Natural killer cell treated with Interleukin-12 subunit alpha and Interleukin-12 subunit beta and Interleukin-15 and Interleukin-18, amount 100 ng/mL, for 72 hours (primary cell): Measurements from ENCODE around the gene ARL11. TPM values are rescaled to one million over a fixed set of nuclear protein-coding genes. Genes with fewer than 3 reads are reported as not detected.

Experiments
- ATAC-seq, 2 donors: fragments of 150-1000 bp; cut with Tn5 transposase in 1 of 2; sonication (Bioruptor Pico), chemical (Tn5 transposase) in 1 of 2; 2 replicates each; pipeline ENCODE4 v1.10.0; 2021
- DNase-seq: peaks from one replicate; pipeline ENCODE4 v3.0.0; 2022; ENCODE audit warnings: low spot score
- H3K27ac Mint-ChIP-seq, 2 donors: 1 replicate in 1 of 2; 2 replicates in 1 of 2; pipeline ENCODE4 v1.8.0; 2022; ENCODE audit warnings: mixed read lengths in 2 of 2, mild to moderate bottlenecking in 1 of 2, moderate library complexity in 1 of 2
- H3K27me3 Mint-ChIP-seq, 2 donors: 1 replicate in 1 of 2; 2 replicates in 1 of 2; pipeline ENCODE4 v1.8.0; 2022; ENCODE audit warnings: mixed read lengths in 2 of 2
- H3K36me3 Mint-ChIP-seq: one replicate; pipeline ENCODE4 v1.8.0; 2022; ENCODE audit warnings: mixed read lengths
- H3K4me1 Mint-ChIP-seq, 2 donors: 1 replicate in 1 of 2; 2 replicates in 1 of 2; pipeline ENCODE4 v1.8.0; 2022; ENCODE audit warnings: low read depth in 2 of 2, mixed read lengths in 2 of 2, mild to moderate bottlenecking in 1 of 2
- H3K4me3 Mint-ChIP-seq: one replicate; pipeline ENCODE4 v1.8.0; 2022; ENCODE audit warnings: mixed read lengths
- H3K9me3 Mint-ChIP-seq: 2 replicates; pipeline ENCODE4 v1.8.0; 2022; ENCODE audit warnings: mixed read lengths
- total RNA-seq, 2 donors: library from RNA; stranded (reverse); gene quantifications; one replicate each; pipeline ENCODE4 v1.2.3, GENCODE V29; 2022

ARL11 gene
- total RNA-seq, 2 donors from 2014 or later, result 0.48 to 0.50 TPM

DNA sequence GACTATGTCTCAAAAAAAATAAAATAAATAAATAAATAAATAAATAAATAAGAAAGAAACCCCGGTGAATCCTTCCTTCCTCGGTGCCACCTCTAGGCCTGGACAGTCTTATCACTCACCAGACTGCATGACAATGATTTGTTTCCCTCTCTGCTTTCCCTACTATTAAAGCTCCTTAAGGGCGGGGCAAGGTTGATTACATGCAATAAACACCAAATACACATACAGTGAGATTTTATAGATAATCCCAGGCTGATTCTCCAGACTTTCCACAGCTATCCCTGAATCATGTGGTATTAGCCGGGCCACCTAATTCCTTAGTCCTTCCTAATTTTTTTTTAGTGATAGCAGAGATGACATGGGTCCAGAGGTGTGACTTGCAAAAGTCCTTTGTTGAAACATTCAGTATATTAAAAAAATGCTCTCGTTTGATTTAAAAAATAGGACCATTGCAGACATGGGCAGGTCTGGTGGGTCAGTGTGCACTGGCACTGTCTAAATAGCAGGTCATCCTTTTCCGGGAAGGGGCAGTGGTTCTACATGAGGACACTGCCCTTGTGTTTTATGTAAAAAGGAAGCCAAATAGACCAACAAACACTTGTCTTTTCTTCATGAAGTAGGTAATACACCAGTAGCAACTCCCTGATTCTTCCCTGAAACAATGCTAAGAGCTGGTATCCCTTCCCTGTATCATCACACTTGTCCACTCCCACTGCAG is 48.4 kb downstream of the ARL11 start:
- H3K4me3 Mint-ChIP-seq, result no peak overlapping the region
- ATAC-seq (no peak), DNase-seq (no peak)
- H3K27me3 Mint-ChIP-seq, result no peaks in the 10 kb centered on the region
- H3K36me3 Mint-ChIP-seq, result no peaks in the 10 kb centered on the region
- H3K9me3 Mint-ChIP-seq, result no peaks in the 10 kb centered on the region
- no peak overlapping the region for H3K27ac Mint-ChIP-seq
- peaks cover 0 to 4% of the 10 kb centered on the region in 2 donors for H3K4me1 Mint-ChIP-seq

DNA sequence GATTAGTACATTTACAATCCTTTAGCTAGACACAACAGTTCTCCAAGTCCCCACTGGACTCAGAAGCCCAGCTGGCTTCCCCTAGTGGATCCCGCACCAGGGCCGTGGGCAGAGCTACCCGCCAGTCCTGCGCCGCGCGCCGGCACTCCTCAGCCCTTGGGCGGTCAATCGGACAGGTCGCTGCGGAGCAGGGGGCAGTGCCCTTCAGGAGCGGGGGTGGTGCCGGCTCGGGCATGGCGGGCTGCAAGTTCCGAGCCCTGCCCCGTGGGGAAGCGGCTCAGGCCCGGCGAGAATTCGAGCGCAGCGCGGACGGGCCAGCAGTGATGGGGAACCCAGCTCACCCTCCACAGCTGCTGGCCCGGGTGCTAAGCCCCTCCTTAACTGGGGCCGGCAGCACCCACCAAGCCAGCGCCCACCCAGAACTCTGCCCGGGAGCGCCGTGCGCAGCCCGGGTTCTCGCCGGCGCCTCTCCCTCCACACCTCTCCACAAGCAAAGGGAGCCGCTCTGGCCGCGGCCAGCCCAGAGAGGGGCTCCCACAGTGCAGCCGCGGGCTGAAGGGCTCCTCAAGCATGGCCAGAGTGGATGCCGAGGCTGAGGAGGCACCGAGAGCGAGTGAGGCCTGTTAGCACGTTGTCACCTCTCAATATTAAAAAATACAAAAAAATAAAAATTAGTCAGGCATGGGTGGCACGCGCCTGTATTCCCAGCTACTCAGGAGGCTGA is 50.0 kb downstream of the ARL11 start:
- no peaks in the 10 kb centered on the region for H3K9me3 Mint-ChIP-seq
- no peak overlapping the region for H3K4me3 Mint-ChIP-seq
- H3K36me3 Mint-ChIP-seq, result no peaks in the 10 kb centered on the region
- peaks cover 1 to 8% of the 10 kb centered on the region in 2 donors for H3K4me1 Mint-ChIP-seq
- DNase-seq (no peak), ATAC-seq (no peak)
- H3K27ac Mint-ChIP-seq, result no peak overlapping the region
- no peaks in the 10 kb centered on the region for H3K27me3 Mint-ChIP-seq

DNA sequence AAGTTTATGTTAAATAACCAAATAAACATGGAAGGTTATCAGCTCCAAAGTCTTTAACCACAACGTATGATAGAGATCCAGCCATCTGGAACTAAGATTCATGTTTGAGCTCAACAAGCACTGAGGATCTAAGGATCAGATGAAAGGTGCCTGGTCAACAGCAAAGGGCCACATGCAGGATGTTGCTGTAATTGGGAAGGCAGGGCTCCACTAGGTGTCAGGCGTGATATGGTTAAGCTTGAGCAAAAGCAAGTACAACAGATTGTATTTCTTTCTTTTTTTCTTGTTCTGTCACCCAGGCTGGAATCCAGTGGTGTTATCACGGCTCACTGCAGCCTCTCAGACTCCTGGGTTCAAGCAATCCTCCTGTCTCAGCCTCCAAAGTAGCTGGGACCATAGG is 50.9 kb downstream of the ARL11 start:
- no peak overlapping the region for H3K27ac Mint-ChIP-seq
- H3K9me3 Mint-ChIP-seq, result no peaks in the 10 kb centered on the region
- no peaks in the 10 kb centered on the region for H3K36me3 Mint-ChIP-seq
- ATAC-seq (no peak), DNase-seq (no peak)
- no peak overlapping the region for H3K4me3 Mint-ChIP-seq
- H3K4me1 Mint-ChIP-seq, result peaks cover 8 to 9% of the 10 kb centered on the region in 2 donors
- no peaks in the 10 kb centered on the region for H3K27me3 Mint-ChIP-seq

- DNase-seq (no peak), ATAC-seq (no peak)
- peaks cover 12 to 15% of the 10 kb centered on the region in 2 donors for H3K4me1 Mint-ChIP-seq
- no peaks in the 10 kb centered on the region for H3K9me3 Mint-ChIP-seq
- H3K27me3 Mint-ChIP-seq, result no peaks in the 10 kb centered on the region
- no peak overlapping the region for H3K4me3 Mint-ChIP-seq
- no peaks in the 10 kb centered on the region for H3K36me3 Mint-ChIP-seq
- H3K27ac Mint-ChIP-seq, result no peak overlapping the region
Measured at GRCh38 chr13:49681842-49682435, 53.6 kb downstream of the ARL11 start.

Other genes starting within 250 kb of the ARL11 start
- gene CAB39L, start 184.4 kb upstream of the ARL11 start, total RNA-seq, result 1 to 10 TPM; 6.4 to 8.1 TPM
- 10 to 100 TPM in 1 of 2 donors, 1 to 10 TPM in 1; 9.8 to 14.0 TPM for gene SETDB2, start 184.2 kb upstream of the ARL11 start, total RNA-seq
- gene PHF11, start 132.6 kb upstream of the ARL11 start, total RNA-seq, result 10 to 100 TPM; 58.2 to 78.2 TPM
- 10 to 100 TPM; 13.0 to 21.3 TPM for gene RCBTB1, start 42.9 kb upstream of the ARL11 start, total RNA-seq
- gene EBPL, start 63.0 kb downstream of the ARL11 start, total RNA-seq, result 10 to 100 TPM; 20.1 to 39.0 TPM
- gene KPNA3, start 164.2 kb downstream of the ARL11 start, total RNA-seq, result 10 to 100 TPM; 44.8 to 50.2 TPM